Activated CD8-positive, alpha-beta memory T cell treated with anti-CD3 and anti-CD28 coated beads, Interleukin-2, amount 10 ng/mL, durations not matched to agents 7 days and 5 days (primary cell): ENCODE results near the gene DDX25. TPM values are rescaled to one million over a fixed set of nuclear protein-coding genes. Genes with fewer than 3 reads are reported as not detected.

Source experiments
- ATAC-seq: fragments of 150-1000 bp; cut with Tn5 transposase; one replicate; pipeline ENCODE4 v1.10.0; 2021; ENCODE audit warnings: moderate library complexity
- CTCF ChIA-PET: fragments of 350-600 bp; sonication (Branson Sonifier 250); formaldehyde crosslinking; loops from one replicate; lab custom pipeline; 2021; ENCODE audit warnings: antibody characterized with exemption; lab: Charles Lee
- DNase-seq: peaks from one replicate; pipeline ENCODE4 v3.0.0-alpha.2; 2020
- H3K27ac Mint-ChIP-seq: one replicate; pipeline ENCODE4 v1.8.0; 2021; ENCODE audit warnings: mild to moderate bottlenecking, mixed read lengths
- H3K27me3 Mint-ChIP-seq: one replicate; pipeline ENCODE4 v1.8.0; 2021; ENCODE audit warnings: mixed read lengths
- H3K36me3 Mint-ChIP-seq: one replicate; pipeline ENCODE4 v1.8.0; 2021; ENCODE audit warnings: mild to moderate bottlenecking, mixed read lengths
- H3K4me1 Mint-ChIP-seq: one replicate; pipeline ENCODE4 v1.8.0; 2021; ENCODE audit warnings: mixed read lengths
- H3K4me3 Mint-ChIP-seq: one replicate; pipeline ENCODE4 v1.8.0; 2021; ENCODE audit warnings: mild to moderate bottlenecking, moderate library complexity, mixed read lengths
- H3K9me3 Mint-ChIP-seq: one replicate; pipeline ENCODE4 v1.8.0; 2022; ENCODE audit warnings: low read depth, mixed read lengths
- total RNA-seq, 2 experiments: library from RNA; stranded (reverse); gene quantifications; one replicate each; pipeline ENCODE4 v1.2.3, GENCODE V29; 2021

The DDX25 gene
- total RNA-seq, 2 experiments from 2014 or later = 0.50 TPM; not detected in 1

GRCh38 chr11:125960771-125961170 is 56.5 kb downstream of the DDX25 start:
- CTCF ChIA-PET = no interaction called here
- DNase-seq (no peak), ATAC-seq (no peak)
- Mint-ChIP-seq H3K4me1 (peaks cover 12% of the 10 kb centered on the region), H3K36me3 (peaks cover 1% of the 10 kb centered on the region), H3K4me3 (no peak overlapping the region), H3K9me3 (peaks cover 4% of the 10 kb centered on the region), H3K27ac (no peak overlapping the region), H3K27me3 (peaks cover 6% of the 10 kb centered on the region)

GRCh38 chr11:125967515-125967914 is 63.2 kb downstream of the DDX25 start:
- CTCF ChIA-PET = no interaction called here

GRCh38 chr11:125968354-125968753 is 64.0 kb downstream of the DDX25 start:
- Mint-ChIP-seq H3K27ac (no peak overlapping the region), H3K4me3 (no peak overlapping the region), H3K9me3 (no peaks in the 10 kb centered on the region), H3K36me3 (no peaks in the 10 kb centered on the region), H3K27me3 (peaks cover 13% of the 10 kb centered on the region), H3K4me1 (no peaks in the 10 kb centered on the region)
- ATAC-seq (no peak), DNase-seq (no peak)
- CTCF ChIA-PET = no interaction called here

More at GRCh38 chr11:125967515-125967914, 63.2 kb downstream of the DDX25 start:
- H3K9me3 Mint-ChIP-seq = peaks cover 4% of the 10 kb centered on the region
- H3K4me1 Mint-ChIP-seq = no peaks in the 10 kb centered on the region
- H3K27ac Mint-ChIP-seq = no peak overlapping the region
- DNase-seq = no peak
- no peak for ATAC-seq
- peaks cover 13% of the 10 kb centered on the region for H3K27me3 Mint-ChIP-seq
- H3K4me3 Mint-ChIP-seq = no peak overlapping the region
- H3K36me3 Mint-ChIP-seq = peaks cover 1% of the 10 kb centered on the region

GRCh38 chr11:125971618-125972017 is 67.3 kb downstream of the DDX25 start:
- Mint-ChIP-seq H3K36me3 (no peaks in the 10 kb centered on the region), H3K27ac (no peak overlapping the region), H3K9me3 (no peaks in the 10 kb centered on the region), H3K4me1 (no peaks in the 10 kb centered on the region), H3K27me3 (peaks cover 6% of the 10 kb centered on the region), H3K4me3 (no peak overlapping the region)
- CTCF ChIA-PET = no interaction called here
- no peak for ATAC-seq
- no peak for DNase-seq

- CTCF ChIA-PET = no interaction called here
- ATAC-seq = no peak
- Mint-ChIP-seq H3K4me1 (no peaks in the 10 kb centered on the region), H3K27me3 (peaks cover 3% of the 10 kb centered on the region), H3K4me3 (no peak overlapping the region), H3K9me3 (no peaks in the 10 kb centered on the region), H3K27ac (no peak overlapping the region), H3K36me3 (no peaks in the 10 kb centered on the region)
- DNase-seq = no peak
These were observed 70.0 kb downstream of the DDX25 start for GRCh38 chr11:125974284-125974683.

GRCh38 chr11:125975634-125976033 is 71.3 kb downstream of the DDX25 start:
- H3K4me1 Mint-ChIP-seq = no peaks in the 10 kb centered on the region
- CTCF ChIA-PET = no interaction called here
- H3K4me3 Mint-ChIP-seq = no peak overlapping the region
- H3K9me3 Mint-ChIP-seq = no peaks in the 10 kb centered on the region
- ATAC-seq = no peak
- no peak overlapping the region for H3K27ac Mint-ChIP-seq
- no peak for DNase-seq
- H3K36me3 Mint-ChIP-seq = no peaks in the 10 kb centered on the region
- peaks cover 3% of the 10 kb centered on the region for H3K27me3 Mint-ChIP-seq

- ATAC-seq = no peak
- H3K36me3 Mint-ChIP-seq = no peaks in the 10 kb centered on the region
- DNase-seq = no peak
- H3K4me3 Mint-ChIP-seq = no peak overlapping the region
- H3K4me1 Mint-ChIP-seq = no peaks in the 10 kb centered on the region
- CTCF ChIA-PET = no interaction called here
- no peaks in the 10 kb centered on the region for H3K9me3 Mint-ChIP-seq
- peaks cover 3% of the 10 kb centered on the region for H3K27me3 Mint-ChIP-seq
- no peak overlapping the region for H3K27ac Mint-ChIP-seq
These were observed 71.8 kb downstream of the DDX25 start for GRCh38 chr11:125976156-125976555.

GRCh38 chr11:125977333-125977732 is 73.0 kb downstream of the DDX25 start:
- no peak for ATAC-seq
- no peak for DNase-seq
- Mint-ChIP-seq H3K27me3 (peaks cover 3% of the 10 kb centered on the region), H3K4me1 (no peaks in the 10 kb centered on the region), H3K4me3 (no peak overlapping the region), H3K27ac (no peak overlapping the region), H3K9me3 (no peaks in the 10 kb centered on the region), H3K36me3 (no peaks in the 10 kb centered on the region)
- CTCF ChIA-PET = no interaction called here

GRCh38 chr11:125978181-125978716 is 73.9 kb downstream of the DDX25 start:
- CTCF ChIA-PET = no interaction called here
- Mint-ChIP-seq H3K27ac (no peak overlapping the region), H3K9me3 (no peaks in the 10 kb centered on the region)

More at GRCh38 chr11:125978181-125978716, 73.9 kb downstream of the DDX25 start:
- Mint-ChIP-seq H3K27me3 (peaks cover 3% of the 10 kb centered on the region), H3K4me1 (no peaks in the 10 kb centered on the region), H3K36me3 (no peaks in the 10 kb centered on the region), H3K4me3 (no peak overlapping the region)
- no peak for DNase-seq
- ATAC-seq = no peak

Other genes with a start within 250 kb of the DDX25 start
- not detected for gene ACRV1, start 223.7 kb upstream of the DDX25 start, total RNA-seq
- not detected for gene PATE1, start 158.2 kb upstream of the DDX25 start, total RNA-seq
- not detected for gene PATE2, start 125.7 kb upstream of the DDX25 start, total RNA-seq
- gene PATE3, start 116.4 kb upstream of the DDX25 start, total RNA-seq = not detected
- not detected for gene PATE4, start 71.2 kb upstream of the DDX25 start, total RNA-seq
- 10 to 100 TPM in 1 of 2 experiments, 1 to 10 TPM in 1; 8.9 to 11.2 TPM for gene HYLS1, start 16.8 kb upstream of the DDX25 start, total RNA-seq
- gene PUS3, start 1.3 kb upstream of the DDX25 start, total RNA-seq = 10 to 100 TPM; 11.0 to 13.1 TPM
- not detected for gene VSIG10L2, start 41.5 kb downstream of the DDX25 start, total RNA-seq
- 1 to 10 TPM; 1.5 to 1.8 TPM for gene CDON, start 158.4 kb downstream of the DDX25 start, total RNA-seq